ENCODE results near the gene SKIC3. TPM values are rescaled to one million over a fixed set of nuclear protein-coding genes. Genes with fewer than 3 reads are reported as not detected.

SKIC3 gene
- total RNA-seq, 1 experiment from 2014 or later = 71.6 TPM

GRCh38 chr5:95518417-95518816, 36.4 kb downstream of the SKIC3 start:
- DNase-seq = no peak
- H3K27ac ChIP-seq = no peak overlapping the region
- no peaks in the 10 kb centered on the region for H3K9me3 ChIP-seq (replicated peaks)
- H3K4me1 ChIP-seq = no peaks in the 10 kb centered on the region
- no peak overlapping the region for H3K4me3 ChIP-seq
- peaks cover 78% of the 10 kb centered on the region for H3K36me3 ChIP-seq
- no peaks in the 10 kb centered on the region for H3K27me3 ChIP-seq

GRCh38 chr5:95511606-95512005, 43.2 kb downstream of the SKIC3 start:
- Histone ChIP-seq H3K4me1 (no peaks in the 10 kb centered on the region), H3K4me3 (no peak overlapping the region), H3K9me3 (replicated peaks) (no peaks in the 10 kb centered on the region), H3K27me3 (no peaks in the 10 kb centered on the region), H3K27ac (no peak overlapping the region), H3K36me3 (peaks cover 75% of the 10 kb centered on the region)
- no peak for DNase-seq

GRCh38 chr5:95508550-95508949, 46.2 kb downstream of the SKIC3 start:
- DNase-seq = no peak
- Histone ChIP-seq H3K27ac (no peak overlapping the region), H3K36me3 (peaks cover 65% of the 10 kb centered on the region)

More at GRCh38 chr5:95508550-95508949, 46.2 kb downstream of the SKIC3 start:
- Histone ChIP-seq H3K27me3 (no peaks in the 10 kb centered on the region), H3K9me3 (replicated peaks) (no peaks in the 10 kb centered on the region), H3K4me3 (no peak overlapping the region), H3K4me1 (no peaks in the 10 kb centered on the region)

Other genes starting within 250 kb of the SKIC3 start
- gene FAM81B, start 163.6 kb downstream of the SKIC3 start, total RNA-seq (2014; rRNA removed; shearing (Covaris generic)) = not detected in 2 replicates
- 13.8 and 15.7 TPM in 2 replicates for gene ARSK, start 124 bp upstream of the SKIC3 start, total RNA-seq (2014; rRNA removed; shearing (Covaris generic))
- not detected in 2 replicates for gene GPR150, start 65.1 kb upstream of the SKIC3 start, total RNA-seq (2014; rRNA removed; shearing (Covaris generic))
- 1.2 and 1.4 TPM in 2 replicates for gene RFESD, start 91.8 kb upstream of the SKIC3 start, total RNA-seq (2014; rRNA removed; shearing (Covaris generic))
- 1.7 and 1.8 TPM in 2 replicates for gene SPATA9, start 128.0 kb upstream of the SKIC3 start, total RNA-seq (2014; rRNA removed; shearing (Covaris generic))
- gene RHOBTB3, start 176.4 kb upstream of the SKIC3 start, total RNA-seq (2014; rRNA removed; shearing (Covaris generic)) = 194 and 212 TPM in 2 replicates

Data from SJCRH30 (cell line).